ENCODE results near the gene SPEN. TPM values are rescaled to one million over a fixed set of nuclear protein-coding genes. Genes with fewer than 3 reads are reported as not detected.
A peak's percentile ranks its signal among the peaks of the same experiment; 100 is the strongest.

Gene SPEN
- total RNA-seq, 1 experiment from 2014 or later = 58.3 TPM

DNA sequence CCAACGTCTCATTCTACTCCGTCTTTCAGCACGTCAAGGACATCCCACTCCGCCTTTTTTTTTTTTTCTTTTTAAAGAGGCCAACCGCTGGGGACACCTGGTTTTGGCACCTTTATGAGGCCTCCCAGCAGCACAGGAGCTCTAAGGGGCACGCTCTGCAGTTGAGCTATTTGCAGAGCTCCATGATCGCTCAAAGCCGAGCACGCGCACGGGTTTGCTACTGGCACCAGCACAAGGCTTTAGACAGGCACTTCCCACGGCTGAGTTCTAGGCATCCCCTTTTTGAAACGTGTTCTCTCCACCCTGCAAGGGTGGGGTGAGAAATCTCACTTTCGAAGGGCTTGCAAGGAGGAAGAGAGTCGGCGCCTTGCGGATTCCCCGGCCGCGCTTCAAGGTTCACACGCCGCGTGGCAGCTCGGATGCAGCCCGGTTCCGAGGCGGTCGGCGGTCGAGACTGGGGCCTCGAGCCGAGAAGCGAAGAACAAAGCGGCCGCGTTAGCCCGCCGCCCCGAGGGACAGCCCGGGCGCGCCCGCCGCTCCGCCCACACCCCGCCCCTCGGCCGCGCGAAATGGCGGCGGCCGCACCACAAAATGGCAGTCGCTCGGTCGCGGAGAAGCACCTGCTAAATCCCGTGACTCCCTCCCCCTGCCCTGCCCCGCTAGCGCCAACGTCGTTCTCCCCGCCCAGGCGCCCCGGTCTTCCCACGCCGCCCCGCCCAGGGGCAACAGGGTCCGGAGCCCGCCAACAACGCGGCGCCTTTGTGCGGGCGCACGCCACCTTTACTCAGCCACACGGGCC, 12.9 kb upstream of the SPEN start:
- POLR2A ChIA-PET = interaction anchor here (0.5 to 2.0 kb wide), 12 partner anchors 9 to 393 kb away, joined by 3 to 23 read pairs (median 4); partner anchors contain the start of gene SPEN
- BruUV-seq (replicated peaks) = no TSS peak

DNA sequence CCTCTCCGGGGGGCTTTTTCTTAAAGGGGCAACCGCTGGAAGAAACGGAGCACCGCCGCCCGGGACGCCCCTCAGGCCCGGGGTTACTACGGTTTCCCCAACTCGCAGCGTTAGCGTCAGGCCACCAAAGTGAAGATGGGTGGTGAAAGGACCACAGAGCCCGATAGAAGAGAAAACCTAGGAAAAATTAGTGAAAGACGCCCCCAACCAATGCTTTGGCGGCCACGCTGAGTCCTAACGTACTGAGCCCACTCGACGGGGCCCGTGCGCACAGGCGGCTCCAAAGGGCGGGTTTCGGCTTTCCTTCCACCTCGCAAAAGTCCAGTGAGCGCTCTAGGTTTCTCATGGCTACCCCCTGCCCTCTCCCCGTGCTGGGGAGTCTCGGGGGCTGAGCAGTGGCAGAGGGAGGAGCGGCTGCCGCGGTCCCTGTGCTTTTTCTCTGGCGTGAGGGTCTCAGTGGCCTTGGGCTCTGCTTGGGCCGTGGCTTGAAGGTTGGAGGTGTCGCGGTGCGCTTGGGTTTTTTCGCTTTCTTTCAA, 12.2 kb upstream of the SPEN start:
- peak overlapping the region; percentile 65 to 91 for H3K4me3 ChIP-seq (ENCODE audit: low read depth in 2 of 2, low read length in 2 of 2)
- no peaks in the 10 kb centered on the region for H3K27me3 ChIP-seq (ENCODE audit: control insufficient read depth, insufficient read depth, low read length)
- CTCF ChIA-PET = no interaction called here
- H3K27ac ChIP-seq (ENCODE audit: low read length) = peak overlapping the region; percentile 95
- in situ Hi-C loops (cut with HindIII; ENCODE audit: low pct_unique_long_range_greater_than_20kb, low sequenced_read_pairs) (no loop called here), intact Hi-C loops (cut with micrococcal nuclease; ENCODE audit: unreplicated experiment) (no loop called here)
- no peaks in the 10 kb centered on the region for H3K9me3 ChIP-seq (ENCODE audit: control insufficient read depth, insufficient read depth, low read depth, low read length)
- TF ChIP-seq, protein P1, sequence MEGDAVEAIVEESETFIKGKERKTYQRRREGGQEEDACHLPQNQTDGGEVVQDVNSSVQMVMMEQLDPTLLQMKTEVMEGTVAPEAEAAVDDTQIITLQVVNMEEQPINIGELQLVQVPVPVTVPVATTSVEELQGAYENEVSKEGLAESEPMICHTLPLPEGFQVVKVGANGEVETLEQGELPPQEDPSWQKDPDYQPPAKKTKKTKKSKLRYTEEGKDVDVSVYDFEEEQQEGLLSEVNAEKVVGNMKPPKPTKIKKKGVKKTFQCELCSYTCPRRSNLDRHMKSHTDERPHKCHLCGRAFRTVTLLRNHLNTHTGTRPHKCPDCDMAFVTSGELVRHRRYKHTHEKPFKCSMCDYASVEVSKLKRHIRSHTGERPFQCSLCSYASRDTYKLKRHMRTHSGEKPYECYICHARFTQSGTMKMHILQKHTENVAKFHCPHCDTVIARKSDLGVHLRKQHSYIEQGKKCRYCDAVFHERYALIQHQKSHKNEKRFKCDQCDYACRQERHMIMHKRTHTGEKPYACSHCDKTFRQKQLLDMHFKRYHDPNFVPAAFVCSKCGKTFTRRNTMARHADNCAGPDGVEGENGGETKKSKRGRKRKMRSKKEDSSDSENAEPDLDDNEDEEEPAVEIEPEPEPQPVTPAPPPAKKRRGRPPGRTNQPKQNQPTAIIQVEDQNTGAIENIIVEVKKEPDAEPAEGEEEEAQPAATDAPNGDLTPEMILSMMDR (IDR thresholded peaks at IDR 0.05) = no peak
- no peak for TF ChIP-seq POLR2AphosphoS5 (IDR thresholded peaks at IDR 0.05; ENCODE audit: low read depth, low read length)
- TF ChIP-seq, protein P2, sequence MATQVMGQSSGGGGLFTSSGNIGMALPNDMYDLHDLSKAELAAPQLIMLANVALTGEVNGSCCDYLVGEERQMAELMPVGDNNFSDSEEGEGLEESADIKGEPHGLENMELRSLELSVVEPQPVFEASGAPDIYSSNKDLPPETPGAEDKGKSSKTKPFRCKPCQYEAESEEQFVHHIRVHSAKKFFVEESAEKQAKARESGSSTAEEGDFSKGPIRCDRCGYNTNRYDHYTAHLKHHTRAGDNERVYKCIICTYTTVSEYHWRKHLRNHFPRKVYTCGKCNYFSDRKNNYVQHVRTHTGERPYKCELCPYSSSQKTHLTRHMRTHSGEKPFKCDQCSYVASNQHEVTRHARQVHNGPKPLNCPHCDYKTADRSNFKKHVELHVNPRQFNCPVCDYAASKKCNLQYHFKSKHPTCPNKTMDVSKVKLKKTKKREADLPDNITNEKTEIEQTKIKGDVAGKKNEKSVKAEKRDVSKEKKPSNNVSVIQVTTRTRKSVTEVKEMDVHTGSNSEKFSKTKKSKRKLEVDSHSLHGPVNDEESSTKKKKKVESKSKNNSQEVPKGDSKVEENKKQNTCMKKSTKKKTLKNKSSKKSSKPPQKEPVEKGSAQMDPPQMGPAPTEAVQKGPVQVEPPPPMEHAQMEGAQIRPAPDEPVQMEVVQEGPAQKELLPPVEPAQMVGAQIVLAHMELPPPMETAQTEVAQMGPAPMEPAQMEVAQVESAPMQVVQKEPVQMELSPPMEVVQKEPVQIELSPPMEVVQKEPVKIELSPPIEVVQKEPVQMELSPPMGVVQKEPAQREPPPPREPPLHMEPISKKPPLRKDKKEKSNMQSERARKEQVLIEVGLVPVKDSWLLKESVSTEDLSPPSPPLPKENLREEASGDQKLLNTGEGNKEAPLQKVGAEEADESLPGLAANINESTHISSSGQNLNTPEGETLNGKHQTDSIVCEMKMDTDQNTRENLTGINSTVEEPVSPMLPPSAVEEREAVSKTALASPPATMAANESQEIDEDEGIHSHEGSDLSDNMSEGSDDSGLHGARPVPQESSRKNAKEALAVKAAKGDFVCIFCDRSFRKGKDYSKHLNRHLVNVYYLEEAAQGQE (IDR thresholded peaks at IDR 0.05; ENCODE audit: insufficient read depth in 1 of 2, low read depth in 2 of 2, low read length in 1 of 2) = no peak
- no peak for TF ChIP-seq SIN3A (IDR thresholded peaks at IDR 0.05; ENCODE audit: borderline replicate concordance, insufficient read depth, low read depth, low read length)
- TF ChIP-seq TCF7L2 (IDR thresholded peaks at IDR 0.05; ENCODE audit: low read depth, low read length) = no peak
- no peaks in the 10 kb centered on the region for H3K36me3 ChIP-seq (ENCODE audit: control insufficient read depth, insufficient read depth, low read length)
- POLR2A ChIA-PET = interaction anchor here (1.0 kb wide), 1 partner anchor 12 kb away, joined by 5 read pairs; the partner anchor contains the start of gene SPEN
- ATAC-seq (peak; percentile 41), DNase-seq (ENCODE audit: low read depth, low spot score) (no peak)
- H3K4me1 ChIP-seq (ENCODE audit: control insufficient read depth, insufficient read depth, low read length) = peaks cover 27% of the 10 kb centered on the region
- BruUV-seq (replicated peaks) = no TSS peak

More for the DNA sequence above, 12.9 kb upstream of the SPEN start:
- peaks cover 27% of the 10 kb centered on the region for H3K4me1 ChIP-seq (ENCODE audit: control insufficient read depth, insufficient read depth, low read length)
- DNase-seq (ENCODE audit: low read depth, low spot score) (peak; percentile 90), ATAC-seq (peak; percentile 85)
- H3K27ac ChIP-seq (ENCODE audit: low read length) = peak overlapping the region; percentile 95
- H3K27me3 ChIP-seq (ENCODE audit: control insufficient read depth, insufficient read depth, low read length) = no peaks in the 10 kb centered on the region
- CTCF ChIA-PET = interaction anchor here (0.7 to 0.8 kb wide), 2 partner anchors 14 to 15 kb away, joined by 3 to 4 read pairs; no protein-coding TSS in a partner anchor
- no peaks in the 10 kb centered on the region for H3K9me3 ChIP-seq (ENCODE audit: control insufficient read depth, insufficient read depth, low read depth, low read length)
- TF ChIP-seq, protein P2 (IDR thresholded peaks at IDR 0.05; ENCODE audit: insufficient read depth in 1 of 2, low read depth in 2 of 2, low read length in 1 of 2) = no peak; a peak in 1 of 4 replicates
- TF ChIP-seq TCF7L2 (IDR thresholded peaks at IDR 0.05; ENCODE audit: low read depth, low read length) (peak; percentile 100), POLR2AphosphoS5 (IDR thresholded peaks at IDR 0.05; ENCODE audit: low read depth, low read length) (peak; percentile 89), SIN3A (IDR thresholded peaks at IDR 0.05; ENCODE audit: borderline replicate concordance, insufficient read depth, low read depth, low read length) (peak; percentile 71; the same call in 1 of the 2 replicates)
- TF ChIP-seq, protein P1 (IDR thresholded peaks at IDR 0.05) = no peak
- peak overlapping the region; percentile 65 to 91 for H3K4me3 ChIP-seq (ENCODE audit: low read depth in 2 of 2, low read length in 2 of 2)
- in situ Hi-C loops (cut with HindIII; ENCODE audit: low pct_unique_long_range_greater_than_20kb, low sequenced_read_pairs) = no loop called here
- H3K36me3 ChIP-seq (ENCODE audit: control insufficient read depth, insufficient read depth, low read length) = no peaks in the 10 kb centered on the region
- intact Hi-C loops (cut with micrococcal nuclease; ENCODE audit: unreplicated experiment) = no loop called here

Data from Panc1 (cell line).